RKO (cell line): ENCODE measurements around the gene CACNA1S.

Experiments
- DNase-seq: peaks from one replicate; pipeline ENCODE4 v3.0.0-alpha.2; 2016; ENCODE audit warnings: low spot score

Gene CACNA1S

DNA sequence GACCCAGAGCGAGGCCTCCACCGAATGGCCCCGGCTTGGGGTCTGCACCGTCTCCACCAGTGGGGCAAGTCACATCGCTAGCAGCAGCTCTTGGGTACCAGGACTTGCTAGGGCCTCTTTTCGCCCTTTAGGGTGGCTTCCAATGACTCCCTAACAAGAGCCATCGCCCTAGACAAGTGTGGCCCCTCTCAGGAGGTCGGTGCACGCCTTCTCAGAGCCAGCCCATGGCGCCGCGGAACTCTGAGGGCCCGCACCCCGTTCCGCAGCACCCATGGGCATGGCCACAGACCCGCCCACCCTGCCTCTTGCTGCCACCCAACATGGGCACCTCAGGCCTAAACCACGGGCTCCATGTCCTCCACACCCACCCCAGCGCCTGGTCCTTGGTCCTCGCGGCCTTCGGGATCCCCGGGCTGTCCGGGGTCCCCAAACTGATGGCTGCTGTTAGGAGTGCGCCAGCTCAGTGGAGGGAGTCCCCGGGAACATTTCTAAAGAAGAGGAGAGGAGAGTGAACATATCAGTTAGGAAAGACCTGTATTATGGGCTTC lies 3.2 kb upstream of the CACNA1S start:
- no peak for DNase-seq

DNA sequence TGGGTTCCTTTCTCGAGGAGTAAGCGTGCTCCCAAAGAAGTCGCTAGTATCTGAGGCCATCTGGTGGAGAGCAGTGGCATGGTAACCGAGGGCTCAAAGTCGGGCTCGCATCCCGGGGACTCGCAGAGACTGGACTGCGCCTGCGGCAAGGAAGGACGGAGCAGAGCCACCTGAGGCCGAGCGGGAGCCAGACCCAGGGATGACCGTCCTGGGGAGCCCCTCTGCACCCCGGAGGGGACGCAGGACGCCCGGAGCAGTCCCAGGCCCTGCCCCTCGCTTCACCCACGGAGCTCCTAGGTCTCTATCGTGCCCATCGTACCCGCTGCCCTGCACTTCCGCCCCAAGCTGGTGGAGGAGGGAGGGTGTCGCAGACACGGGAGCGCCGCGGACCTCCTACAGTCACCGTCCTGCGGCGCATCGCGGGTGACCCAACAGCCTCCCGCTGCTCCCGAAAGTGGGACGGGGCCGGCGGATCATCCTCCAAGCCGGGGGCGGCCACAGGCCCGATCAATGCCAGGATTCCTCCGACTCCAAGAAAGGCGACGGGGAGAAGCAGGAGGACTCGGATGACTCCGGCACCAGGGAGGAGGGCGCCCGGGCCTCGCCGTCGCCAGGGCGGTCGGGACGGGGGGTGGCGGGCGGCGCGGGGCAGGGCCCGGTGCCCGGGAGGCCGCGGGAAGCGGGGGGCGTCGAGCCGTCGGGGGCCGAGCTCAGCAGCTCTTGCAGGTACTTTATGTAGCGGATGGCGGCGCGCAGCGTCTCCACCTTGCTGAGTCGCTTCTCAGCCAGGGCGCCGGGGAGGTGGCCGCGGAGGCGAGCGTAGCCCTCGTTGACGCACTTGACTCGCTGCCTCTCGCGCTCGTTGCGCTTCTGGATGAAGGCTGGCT lies 2.3 kb upstream of the CACNA1S start:
- peak; percentile 94 for DNase-seq

DNA sequence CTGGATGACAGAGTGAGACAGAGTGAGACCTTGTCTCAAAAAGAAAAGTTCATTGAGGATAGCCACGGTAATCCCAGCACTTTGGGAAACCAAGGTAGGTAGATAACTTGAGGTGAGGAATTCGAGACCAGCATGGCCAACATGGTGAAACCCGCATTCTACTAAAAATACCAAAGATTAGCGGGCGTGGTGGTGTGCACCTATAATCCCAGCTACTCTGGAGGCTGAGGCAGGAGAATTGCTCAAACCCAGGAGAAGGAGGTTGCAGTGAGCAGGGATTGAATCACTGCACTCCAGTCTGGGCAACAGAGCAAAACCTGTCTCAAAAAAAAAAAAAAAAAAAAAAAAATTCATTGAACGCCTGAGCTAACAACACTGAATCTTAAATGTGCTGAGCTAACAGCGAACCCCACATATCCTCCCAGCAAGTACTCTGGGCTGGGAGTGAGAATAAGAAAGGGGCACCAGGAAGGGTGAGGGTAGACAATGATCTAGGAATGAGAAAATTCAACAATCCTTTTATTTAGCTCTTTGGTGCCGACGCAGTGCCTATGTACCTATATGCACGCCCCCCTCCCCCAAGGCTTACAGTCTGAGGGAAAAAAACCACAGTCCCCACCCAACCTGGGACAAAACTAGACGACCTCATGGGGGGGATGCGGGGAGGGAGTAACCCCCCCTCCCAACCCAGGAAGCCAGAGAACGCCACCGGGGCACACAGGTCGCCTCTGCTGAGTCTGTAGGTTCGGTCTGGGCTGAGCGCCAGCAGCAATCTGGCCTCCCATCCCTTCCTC lies 1.4 kb upstream of the CACNA1S start:
- DNase-seq = no peak

DNA sequence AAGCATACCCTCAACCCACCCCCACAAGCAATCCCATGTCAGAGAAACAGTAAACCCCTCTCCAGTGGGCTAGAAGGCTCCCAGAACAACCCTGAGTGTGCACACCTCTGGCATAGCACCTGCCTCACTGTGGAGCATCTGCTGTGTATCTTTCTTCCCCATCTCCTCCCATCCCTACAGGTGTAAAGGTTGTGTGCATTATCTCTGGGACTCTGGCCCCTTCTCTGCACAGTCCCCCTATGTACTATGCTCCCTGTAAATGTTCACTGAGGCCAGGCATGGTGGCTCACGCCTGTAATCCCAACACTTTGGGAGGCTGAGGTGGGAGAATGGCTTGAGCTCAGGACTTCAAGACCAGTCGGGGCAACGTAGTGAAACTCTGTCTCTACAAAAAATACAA lies 700 bp upstream of the CACNA1S start:
- DNase-seq = no peak

DNA sequence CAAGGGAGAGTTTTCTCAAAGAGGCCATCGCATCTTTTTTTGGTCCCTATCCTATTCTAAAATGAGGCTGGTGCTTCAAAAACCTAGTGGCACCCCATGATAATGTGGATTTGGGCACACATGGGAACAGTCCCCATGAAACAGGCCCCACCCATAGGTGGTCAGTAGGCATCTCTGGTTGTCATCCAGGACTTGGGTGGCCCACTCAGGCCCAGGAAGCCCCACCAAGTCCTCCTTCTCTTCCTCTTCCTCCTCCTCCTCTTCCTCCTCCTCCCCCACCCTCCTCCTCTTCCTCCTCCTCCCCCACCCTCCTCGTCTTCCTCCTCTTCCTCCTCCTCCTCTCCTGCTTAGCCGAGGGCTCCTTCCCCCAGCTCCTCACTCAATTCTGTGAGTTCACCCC lies 554 bp downstream of the CACNA1S start:
- DNase-seq = no peak

DNA sequence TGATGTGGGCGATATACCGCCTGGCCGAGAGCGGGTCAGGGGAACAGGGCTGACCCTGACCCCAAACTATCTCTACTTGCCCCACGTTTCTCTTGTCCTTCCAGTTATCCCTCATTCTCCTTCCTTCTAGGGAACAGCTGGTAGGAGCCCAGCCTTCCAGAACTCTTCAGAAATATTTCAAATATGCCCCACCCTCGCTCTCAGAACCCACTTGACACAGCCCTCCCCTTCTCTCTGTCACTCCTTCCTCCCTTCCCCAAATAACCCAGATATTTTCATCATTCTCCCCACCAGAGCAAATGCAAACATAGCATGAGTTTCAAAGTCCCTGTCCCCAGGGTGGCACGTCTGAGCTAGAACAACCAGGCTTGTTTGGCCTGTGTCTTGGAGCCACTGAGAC lies 1.1 kb downstream of the CACNA1S start:
- no peak for DNase-seq

DNA sequence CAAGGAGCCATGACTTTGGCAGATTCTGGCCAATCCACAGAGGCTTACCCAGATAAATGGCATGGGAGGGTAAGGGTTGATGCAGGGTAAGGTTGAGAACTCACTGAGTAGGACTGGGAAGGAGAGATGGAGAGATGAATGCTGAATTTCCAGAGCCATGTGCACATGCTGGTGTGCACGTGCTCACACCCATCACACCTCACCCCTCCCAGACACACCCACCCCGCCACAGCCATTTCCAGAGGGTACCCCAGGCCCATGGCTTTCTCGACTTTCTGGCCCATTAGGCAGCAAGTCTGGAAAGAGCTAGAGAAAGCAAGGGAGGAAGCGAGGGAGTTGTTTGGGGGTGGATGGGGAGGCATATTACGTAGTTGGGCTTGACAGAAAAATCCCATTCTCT lies 1.6 kb downstream of the CACNA1S start:
- DNase-seq = no peak

DNA sequence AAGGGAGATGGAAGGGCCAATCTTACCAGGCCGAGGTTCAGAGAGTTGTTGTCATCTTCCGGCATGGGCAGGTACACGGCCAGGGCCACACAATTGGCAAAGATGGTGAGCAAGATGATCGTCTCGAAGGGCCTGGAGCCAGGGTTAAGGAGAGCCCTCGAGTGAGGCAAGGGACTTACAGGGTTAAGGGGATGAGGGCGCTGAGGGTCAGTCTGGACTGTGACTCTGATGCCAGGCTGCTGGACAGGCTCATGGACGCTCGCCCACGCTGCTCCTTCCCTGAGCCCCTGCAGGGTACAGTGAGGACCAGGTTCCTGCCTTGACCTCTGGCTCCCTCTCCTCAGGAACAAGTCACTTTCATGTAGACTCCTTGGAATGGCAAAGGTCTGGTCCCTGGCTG lies 2.1 kb downstream of the CACNA1S start:
- DNase-seq = no peak

DNA sequence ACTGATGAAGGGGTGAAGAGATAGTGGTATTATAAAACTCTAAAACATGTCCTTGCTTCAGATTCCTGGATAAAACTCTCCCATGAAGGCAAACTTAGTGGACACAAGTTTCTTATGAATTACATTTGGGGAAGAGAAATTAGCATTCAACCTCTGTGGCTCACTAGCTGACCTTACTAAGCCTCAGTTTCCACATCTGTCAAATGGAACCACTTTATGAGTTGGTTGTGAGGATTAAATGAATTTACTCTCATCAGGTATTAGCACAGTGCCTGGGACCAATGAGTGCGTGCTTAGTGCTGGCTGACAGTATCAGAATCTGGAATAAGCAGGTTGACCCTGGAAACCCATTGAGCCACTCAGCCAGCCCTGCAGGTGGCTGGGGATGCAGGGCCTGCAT lies 2.6 kb downstream of the CACNA1S start:
- DNase-seq = no peak

DNA sequence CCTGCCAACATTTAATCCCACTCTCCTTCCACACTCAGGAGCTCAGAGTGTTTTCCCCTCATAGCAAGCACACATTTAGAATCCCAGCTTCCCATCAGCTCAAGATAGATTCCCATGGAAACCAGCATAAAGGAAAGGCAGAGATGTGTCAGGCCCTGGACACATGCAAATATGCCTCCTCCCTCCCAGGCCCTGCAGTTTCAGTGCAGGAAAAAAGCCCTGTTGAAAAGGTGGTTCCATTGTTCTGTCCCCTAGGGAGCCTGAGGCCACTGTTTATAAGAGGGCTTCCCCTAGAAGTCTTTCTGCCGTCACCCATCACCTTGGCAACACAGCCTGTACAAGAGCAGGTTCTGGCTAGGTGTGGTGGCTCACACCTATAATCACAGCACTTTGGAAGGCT lies 3.6 kb downstream of the CACNA1S start:
- no peak for DNase-seq

DNA sequence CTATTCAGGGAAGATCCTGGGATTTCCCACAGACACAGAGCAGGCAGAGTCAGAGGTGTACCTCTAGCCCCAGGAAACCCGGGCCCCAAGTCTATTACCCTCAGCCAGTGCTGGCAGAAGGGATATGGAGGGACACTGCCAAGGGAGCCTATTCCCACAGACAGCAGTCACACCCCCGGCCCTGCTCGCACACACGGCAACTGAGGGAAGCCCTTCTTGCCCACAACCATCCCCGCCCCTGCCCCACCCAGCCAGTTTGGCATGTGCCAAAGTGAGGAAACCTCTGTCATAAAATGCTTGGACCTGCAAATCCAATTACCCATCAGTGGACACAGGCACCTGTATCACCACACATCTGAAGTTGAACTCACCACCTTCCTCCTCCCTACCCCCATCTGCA lies 6.5 kb downstream of the CACNA1S start:
- no peak for DNase-seq

DNA sequence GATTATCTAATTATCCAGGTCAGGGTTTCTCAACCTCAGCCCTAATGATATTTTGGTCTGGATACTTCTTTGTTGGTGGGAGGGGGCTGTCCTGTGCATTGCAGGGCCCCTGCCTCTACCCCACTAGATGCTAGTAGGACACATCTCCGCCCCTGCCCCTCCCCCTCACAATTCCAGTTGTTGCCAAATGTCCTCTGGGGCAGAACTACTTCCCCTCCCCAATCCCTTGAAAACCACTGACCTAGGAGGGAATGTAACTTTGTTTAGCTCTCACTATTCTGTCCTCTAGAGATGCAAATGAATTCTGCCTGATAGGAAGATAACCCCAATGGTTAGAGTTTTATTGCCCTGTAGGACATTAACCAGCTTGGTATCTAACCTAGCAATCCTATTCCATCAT lies 8.1 kb downstream of the CACNA1S start:
- DNase-seq = no peak

DNA sequence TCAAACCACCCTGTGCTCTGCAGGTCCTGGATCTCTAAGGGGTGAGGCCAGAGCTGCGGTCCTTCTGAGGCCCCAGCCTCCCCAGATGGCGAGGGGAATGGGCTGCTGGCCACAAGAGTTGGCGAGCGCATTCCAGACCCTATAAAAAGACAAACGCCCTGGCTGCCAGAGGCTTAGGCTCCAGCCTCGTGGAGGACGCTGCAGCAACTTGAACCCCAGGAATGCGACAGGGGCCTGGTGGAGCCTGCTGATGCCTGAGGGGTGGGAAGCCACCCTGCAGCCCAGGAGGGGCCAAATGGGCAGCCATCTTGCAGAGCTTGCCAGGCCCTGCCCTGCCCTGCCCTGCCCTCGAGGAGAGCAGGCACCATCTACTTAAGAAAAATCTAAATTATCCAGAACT lies 8.6 kb downstream of the CACNA1S start:
- DNase-seq = no peak

DNA sequence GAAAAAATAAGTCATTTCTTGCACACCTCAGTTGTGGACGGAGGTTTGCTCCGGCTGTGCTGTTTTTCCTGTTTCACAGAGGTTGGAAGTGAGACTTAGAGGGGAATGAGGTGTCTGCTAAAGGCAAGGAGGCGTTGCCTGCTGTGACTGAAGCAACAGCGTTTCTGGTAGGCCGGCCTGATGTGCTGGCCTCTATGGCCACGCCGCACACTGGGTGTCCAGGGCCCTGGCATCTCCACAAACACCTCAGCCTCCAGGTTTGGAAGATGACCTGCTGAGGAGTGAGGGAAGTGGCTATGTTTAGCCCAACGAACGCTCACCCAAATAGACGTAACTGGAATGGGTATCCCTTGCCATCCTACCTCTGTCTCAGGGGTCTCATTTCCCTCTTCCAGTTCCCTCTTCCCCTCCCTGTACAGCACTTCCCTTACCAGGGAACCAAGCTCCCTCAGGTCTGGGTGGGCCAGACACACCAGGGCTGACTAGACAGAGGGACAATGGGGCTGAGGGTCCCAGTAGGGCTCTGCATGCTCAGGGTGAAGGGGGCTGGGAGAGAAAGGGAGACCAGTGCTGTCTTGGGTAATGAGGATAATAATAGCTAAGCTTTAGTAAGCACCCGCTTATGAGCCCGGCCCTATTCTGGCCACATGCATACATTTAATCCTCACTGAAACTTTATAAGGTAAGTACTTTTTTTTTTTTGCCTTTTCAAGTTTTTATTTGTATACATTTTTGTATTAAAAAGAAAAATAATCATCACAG lies 11.9 kb downstream of the CACNA1S start:
- DNase-seq = no peak

DNA sequence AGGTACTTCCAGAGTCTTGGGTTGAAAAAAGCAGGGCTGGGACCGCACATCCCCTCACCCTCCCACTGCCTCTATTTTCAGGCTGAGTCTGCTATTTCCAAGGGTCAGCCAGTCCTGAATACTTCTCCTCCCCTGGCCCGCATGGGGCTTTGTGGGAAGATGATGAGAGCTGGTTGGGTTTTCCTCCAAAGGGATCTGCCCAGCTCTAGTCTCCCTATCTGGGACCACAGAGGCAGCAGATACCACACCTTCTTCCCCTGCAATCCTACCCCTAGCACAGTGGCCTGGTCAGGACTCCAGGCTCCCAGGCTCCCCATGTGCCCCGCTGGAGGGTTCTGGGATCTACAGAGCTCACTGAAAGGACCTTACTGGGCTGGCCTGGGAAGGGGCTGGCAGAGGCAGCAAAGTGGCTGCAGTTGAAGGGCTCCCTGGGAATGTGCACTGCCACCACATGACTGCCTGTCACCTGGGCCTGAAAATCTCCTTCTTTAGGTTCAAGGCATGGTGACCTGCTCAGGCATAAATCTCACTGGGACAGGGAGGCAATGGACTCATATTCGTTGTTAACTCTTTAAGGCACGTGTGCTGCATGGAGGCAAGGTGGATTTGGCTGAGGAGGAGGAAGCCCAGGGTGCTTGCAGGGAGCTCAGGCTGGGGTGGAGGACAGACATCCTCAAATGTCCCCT lies 13.1 kb downstream of the CACNA1S start:
- DNase-seq = no peak

DNA sequence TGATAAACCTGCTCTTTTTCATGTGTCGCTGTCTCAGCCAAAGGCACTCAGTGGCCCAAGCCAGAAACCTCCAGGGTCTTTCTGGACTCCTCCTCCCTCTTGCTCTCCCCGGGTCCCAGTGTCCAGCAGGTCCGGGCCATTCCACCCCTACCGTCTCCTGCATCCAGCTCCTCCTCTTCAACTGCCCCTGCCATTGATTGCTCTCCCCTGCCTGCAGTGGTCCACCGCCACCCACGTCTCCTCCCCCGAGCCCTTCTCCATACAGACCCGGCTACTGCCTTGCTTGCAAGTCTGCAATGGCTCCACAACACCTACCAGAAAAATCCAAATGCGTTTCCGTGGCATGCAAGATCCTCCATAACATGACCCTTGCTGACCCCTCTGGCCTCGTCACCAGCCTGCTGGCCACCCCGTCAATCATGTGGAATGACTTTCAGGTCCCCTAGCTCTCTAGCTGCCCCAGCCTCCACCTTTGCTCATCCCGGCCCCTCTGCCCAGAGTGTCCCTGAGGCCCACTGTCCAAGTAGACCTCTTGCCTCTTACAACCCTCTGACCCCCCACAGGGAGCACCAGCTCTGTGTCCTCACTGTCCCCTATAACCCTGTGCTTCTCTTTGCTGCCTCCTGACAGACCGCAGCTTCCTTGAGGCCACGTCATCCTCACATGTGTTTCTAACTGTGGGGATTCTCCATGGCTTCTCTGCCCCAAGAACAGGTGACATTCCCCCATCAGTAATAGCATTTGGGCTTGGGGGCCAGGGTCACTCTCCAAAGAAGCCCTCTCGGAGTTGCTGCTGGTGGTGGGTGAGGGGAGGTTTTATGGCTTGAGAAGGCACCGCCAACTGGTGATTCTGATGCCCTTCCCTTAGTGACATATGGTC lies 15.0 kb downstream of the CACNA1S start:
- DNase-seq = no peak

DNA sequence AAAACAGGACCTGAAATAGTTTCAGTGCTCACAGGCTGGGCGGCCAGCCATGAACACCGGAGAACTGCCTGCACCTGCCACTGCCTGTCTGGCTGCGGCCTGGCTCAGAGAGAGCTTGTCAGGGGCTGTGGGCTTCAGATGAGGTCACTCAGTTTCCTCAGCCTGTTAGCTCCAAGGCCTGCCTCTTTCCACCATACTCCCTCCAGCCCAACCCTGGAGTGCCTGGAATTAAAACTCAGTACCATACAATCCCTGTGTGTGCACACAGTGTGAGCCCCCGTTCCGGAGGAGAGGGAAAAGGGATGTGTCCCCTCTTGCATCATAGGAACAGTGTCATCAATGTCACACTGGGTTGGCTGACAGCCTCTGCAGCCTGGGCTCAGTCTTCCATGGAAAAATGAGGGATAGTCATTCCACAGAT lies 16.2 kb downstream of the CACNA1S start:
- no peak for DNase-seq

DNA sequence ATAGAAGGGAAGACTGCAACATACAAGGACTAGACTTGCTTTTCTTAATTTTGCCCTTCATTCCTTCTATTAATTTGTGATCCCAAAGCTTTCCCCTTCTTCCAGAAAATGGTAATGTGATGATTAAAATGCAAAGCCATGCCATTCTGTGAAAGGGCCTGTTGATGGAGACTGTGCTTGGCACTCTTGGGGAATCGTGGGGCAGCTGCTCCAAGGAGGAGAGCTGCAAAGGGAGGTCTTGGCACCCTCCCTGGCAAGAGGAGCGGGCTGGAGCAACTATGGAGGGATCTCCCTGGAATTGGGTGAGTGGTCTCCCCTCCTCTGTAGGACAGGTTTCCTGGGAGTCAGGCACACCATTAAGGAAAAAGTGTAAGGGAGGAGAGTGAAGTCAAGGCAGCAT lies 16.6 kb downstream of the CACNA1S start:
- no peak for DNase-seq

DNA sequence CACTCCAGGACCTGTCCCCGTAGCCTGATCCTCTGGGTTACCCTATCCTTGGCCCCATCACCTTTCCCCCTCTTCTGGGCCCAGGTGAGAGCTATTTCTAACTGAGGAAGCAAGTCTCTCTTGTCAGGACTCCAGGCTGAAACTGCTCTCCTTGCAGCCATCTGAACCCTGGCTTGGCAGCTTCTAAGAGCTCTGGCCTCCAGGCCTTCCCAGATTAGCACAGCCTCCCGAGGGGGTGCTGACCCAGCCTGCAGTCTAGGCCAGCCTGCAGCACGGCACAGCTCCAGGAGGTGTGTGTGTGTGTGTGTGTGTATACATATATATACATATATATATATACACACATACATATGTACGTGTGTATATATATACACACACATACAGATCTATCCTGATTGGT lies 17.4 kb downstream of the CACNA1S start:
- no peak for DNase-seq

DNA sequence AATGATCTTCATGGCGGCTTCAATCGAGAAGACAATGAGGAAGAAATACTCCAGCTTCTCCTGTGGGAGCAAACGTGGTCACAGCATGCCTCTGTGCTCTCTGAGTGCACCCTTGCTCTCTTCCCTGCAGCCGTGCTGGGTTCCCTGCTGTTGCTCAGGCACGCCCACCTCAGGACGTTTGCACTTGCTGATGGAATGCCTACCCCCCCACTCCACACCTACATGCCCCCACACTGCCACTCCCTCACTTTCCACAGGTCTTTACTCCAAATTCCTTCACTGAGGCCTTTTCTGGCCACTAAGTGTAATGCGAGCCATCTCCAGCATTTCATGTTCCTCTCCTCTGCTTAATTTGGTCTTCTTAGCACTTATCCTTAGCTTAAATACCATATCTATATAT lies 18.3 kb downstream of the CACNA1S start:
- no peak for DNase-seq

DNA sequence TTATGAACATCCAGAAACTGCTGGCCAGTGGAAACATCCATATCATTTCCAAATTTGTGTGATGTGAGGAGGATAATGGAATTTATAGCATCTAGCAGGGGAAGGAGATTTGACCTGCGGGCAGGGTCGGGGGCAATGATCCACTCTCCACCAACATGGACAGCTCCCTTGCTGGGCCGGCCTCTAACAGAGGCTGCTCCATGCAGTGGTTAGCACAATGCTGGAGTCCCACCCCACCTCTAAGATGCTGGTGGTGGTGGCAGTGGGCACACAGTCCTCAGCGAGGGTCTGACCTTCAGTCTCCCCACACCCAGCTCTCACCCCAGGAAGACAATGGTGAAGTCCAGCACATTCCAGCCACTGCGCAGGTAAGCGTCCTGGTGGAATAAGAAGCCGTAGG lies 18.7 kb downstream of the CACNA1S start:
- no peak for DNase-seq
